GM21390 (cell line): ENCODE data around the gene HYKK.
"Not testable (repeated sequence)": the region's sequence is repeated elsewhere in the genome, so short reads cannot be mapped to it uniquely, and the experiment has no call there.

Experiments
- ATAC-seq: cut with Tn5 transposase; IDR thresholded peaks from one replicate; pipeline ENCODE4 v1.9.1; 2021; ENCODE audit not compliant: unreplicated experiment

HYKK gene

DNA sequence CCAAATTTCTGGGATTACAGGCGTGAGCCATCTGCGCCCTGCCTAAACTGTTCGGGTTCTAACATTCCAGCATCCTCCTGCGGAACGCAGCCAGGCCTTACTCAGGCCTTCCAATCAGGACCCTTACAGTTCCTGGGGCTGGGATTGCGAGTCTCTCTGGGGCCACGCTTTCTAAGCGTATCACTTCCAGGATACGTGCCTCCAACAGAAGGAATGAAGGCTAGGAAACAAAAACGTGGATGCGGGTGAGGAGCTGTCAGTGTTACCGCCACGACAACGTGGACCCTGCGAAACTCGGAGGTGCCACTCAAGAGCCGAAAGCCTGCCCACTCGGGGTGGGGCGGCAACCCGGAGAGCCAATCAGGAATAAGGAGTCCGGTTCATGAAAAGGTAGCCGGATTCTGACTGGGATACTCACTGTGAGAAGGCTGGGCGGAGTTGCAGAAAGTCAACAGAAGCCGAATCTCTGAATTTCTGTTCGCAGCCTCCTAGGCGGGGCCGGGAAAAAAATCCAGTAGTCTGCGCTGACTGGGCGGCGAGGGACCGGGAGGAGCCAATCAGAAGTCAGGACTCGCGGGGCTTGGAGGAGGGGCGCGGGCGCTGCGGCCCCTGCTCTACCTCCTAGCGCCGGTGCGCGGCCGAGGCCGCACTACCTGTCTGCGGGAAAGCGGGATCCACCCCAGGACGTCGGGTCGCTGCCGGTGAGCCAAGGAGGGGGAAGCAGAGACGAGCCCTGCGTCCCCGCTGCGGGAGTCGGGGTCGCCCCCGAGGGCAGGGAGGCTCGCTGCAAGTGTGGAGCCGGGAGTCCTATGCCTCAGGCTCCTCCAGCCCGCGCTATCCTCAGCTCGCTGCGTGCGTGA, at the start of gene HYKK:
HYKK (plus strand) TSS at position 607 of the 860 bp plus-strand sequence. CDS start 5,512 bp downstream, outside the sequence.
- ATAC-seq, result peak; percentile 85

DNA sequence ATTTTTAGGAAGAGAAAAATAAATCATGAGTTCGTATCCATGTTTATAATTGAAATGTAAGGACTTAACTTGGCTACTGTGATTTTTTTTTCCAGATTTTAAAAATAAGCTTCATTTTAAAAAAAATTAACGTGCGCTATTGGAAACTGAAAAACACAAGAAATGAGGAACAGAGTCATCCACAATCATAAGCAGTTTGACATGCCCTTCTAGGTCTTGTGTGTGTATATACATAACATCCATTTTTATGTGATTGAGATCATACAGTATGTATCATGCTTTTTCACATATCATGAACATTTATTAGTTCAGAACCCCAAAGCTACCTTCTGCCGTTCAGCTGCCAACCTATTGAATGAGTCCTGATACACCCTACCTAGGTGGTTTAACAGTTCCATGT, 46.6 kb upstream of the HYKK start:
- no peak for ATAC-seq

GRCh38 chr15:78461171-78461888, 46.0 kb upstream of the HYKK start:
- no peak for ATAC-seq

DNA sequence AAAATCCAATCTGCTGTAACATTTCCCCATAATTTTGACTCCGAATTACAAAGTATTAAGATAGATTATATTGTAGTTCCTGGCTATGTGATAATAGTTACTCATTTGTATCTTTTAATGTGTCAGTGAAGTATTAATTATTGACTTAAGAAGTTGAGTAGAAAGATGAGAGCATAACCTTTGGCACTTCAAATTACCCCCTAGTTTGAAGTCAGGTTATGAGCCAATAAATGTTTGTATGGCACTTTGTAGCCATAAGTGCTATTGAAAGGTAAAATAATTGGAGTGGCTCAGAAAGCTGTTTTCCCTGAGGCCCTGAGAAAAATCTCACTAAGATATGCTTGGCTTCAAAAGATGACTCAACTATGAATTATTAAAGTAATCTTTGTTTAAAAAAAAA, 38.3 kb upstream of the HYKK start:
- ATAC-seq, result no peak

GRCh38 chr15:78477295-78477694, 30.1 kb upstream of the HYKK start:
- no peak for ATAC-seq

DNA sequence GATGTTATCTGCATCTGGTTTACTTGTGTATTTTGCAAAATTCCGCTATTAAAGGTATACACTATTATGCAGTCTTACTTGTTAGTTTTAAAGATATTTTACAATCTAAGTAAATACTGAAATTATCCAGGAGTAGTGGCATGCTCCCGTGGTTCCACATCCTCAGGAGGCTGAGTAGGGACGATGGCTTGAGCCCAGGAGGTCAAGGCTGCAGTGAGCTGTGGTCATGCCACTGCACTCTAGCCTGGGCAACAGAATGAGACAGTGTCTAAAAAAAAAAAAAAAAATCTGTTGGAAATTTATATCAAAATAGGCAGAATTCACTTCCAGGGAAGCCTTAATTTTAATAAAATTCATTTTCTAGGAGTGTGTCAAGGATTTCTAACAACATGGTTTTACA, 27.7 kb upstream of the HYKK start:
- ATAC-seq, result no peak

GRCh38 chr15:78481917-78482316, 25.5 kb upstream of the HYKK start:
- no peak for ATAC-seq

GRCh38 chr15:78492872-78493271, 14.5 kb upstream of the HYKK start:
- ATAC-seq, result no peak

DNA sequence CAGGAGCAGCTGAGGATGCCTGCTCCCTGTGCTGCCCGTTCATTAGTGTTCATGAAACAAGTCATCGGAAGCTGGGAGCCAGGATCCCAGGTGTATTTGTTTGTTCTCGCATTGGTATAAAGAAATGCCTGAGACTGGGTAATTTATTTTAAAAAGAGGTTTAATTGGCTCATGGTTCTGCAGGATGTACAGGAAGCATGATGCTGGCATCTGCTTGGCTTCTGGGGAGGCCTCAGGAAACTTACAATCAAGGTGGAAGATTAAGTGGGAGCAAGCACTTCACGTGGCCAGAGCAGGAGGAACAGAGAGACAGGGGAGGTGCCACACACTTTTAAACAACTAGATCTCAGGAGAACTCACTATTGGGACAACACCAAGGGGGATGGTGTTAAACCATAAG, 5.5 kb upstream of the HYKK start:
- ATAC-seq, result no peak

- no peak for ATAC-seq
Observed at GRCh38 chr15:78502641-78503040, 4.7 kb upstream of the HYKK start.

- ATAC-seq, result peak; percentile 19
Observed at GRCh38 chr15:78507831-78508160, 419 bp downstream of the HYKK start.

- ATAC-seq, result no peak
Observed at GRCh38 chr15:78508272-78508671, 895 bp downstream of the HYKK start.

DNA sequence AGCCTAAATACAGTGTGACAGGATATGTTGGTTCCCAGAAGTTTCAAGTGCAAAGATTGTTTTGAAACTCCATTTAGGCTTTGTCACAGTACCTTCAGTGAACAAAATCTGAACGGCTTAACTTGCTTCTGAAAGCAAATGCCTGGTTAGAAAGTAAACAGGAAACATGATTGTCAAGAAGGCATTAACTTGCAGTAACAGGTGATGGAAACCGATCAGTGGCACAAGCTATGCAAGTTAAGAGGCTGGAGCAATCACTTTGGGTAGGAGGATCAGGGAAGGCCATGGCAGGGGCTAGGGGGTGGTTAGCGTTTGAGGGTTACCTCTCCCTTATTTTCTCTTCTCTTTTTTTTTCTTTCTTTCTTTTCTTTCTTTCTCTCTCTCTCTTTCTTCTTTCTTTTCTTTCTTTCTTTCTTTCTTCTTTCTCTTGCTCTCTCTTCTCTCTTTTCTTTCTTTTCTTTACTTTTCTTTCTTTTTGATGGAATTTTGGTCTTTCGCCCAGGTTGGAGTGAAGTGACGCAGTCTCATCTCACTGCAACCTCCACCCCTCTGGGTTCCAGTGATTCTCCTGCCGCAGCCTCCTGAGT, 2.4 kb downstream of the HYKK start:
- ATAC-seq, result no peak

GRCh38 chr15:78520035-78520434, 12.7 kb downstream of the HYKK start:
- ATAC-seq, result not testable (repeated sequence)

- ATAC-seq, result no peak
Observed at GRCh38 chr15:78524230-78524629, 16.9 kb downstream of the HYKK start.

GRCh38 chr15:78527325-78527724, 19.9 kb downstream of the HYKK start:
- no peak for ATAC-seq

GRCh38 chr15:78533331-78533730, 26.0 kb downstream of the HYKK start:
- no peak for ATAC-seq

- ATAC-seq, result no peak
Observed at GRCh38 chr15:78536134-78536533, 28.8 kb downstream of the HYKK start.

DNA sequence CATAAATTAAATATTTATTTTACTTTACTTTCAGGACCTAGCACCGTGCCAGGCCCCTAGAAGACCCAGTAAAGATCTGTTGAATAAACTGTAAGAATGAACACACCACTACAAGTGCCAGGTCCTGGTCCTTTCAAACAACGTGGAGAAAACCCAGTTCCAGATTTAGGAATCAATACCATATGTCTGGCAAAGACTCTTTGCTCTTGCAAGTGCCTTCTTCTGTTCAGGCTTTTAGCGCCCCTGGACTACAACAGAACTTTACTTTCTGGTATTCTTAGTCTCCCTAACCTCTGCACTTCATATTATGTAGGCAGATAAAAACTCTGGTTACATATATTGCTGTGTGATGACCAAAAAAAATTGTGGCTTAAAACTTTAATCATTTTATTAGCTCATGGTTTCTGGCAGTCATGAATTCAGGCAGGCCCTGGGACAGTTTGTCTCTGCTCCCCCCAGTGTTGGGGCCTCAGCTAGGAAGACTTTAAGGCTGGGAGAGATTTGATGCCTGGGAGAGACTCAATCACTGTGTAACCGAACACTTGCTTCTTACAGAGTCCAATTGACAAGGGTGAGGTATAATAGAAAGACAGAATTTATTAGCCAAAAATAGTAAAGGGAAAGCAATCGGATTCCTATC, 30.0 kb downstream of the HYKK start:
- ATAC-seq, result no peak

DNA sequence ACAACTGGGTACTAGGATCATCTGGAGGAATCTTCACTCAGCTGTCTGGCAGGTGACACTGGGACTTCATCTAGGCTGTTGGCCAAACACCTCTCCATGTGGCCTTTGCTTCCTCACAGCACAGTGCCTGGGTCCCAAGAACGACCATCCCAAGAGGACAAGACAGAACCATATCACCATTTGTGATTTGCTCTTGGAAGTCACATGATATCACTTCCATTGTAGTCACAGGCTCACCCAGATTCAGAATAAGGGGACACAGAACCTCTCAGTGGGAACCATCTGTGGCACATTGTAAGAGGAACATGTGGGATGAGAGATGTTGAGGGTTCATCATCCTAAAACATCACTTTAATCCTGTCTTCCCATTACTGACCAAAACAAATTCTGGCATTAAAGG, 31.0 kb downstream of the HYKK start:
- no peak for ATAC-seq

GRCh38 chr15:78539464-78540140, 32.2 kb downstream of the HYKK start:
- not testable (repeated sequence) for ATAC-seq
